AG08395 (cell line): ENCODE data around the gene NPRL2.
A peak's percentile ranks its signal among the peaks of the same experiment; 100 is the strongest.

Experiments
- DNase-seq: peaks from one replicate; pipeline ENCODE4 v3.0.0; 2012; ENCODE audit warnings: mixed read lengths, low spot score

Gene NPRL2

GRCh38 chr3:50347187-50347813 lies 3.3 kb downstream of the NPRL2 start:
- DNase-seq, result peak; percentile 67

- peak; percentile 94 for DNase-seq
Measured at GRCh38 chr3:50345586-50346234, 4.9 kb downstream of the NPRL2 start, which contains the start of gene ZMYND10. TSS of gene ZMYND10 (minus strand) at chr3:50345732. CDS start at chr3:50345579, 153 bp downstream.

- no peak for DNase-seq
Measured at GRCh38 chr3:50345008-50345407, 5.6 kb downstream of the NPRL2 start.

GRCh38 chr3:50342813-50343633 lies 7.6 kb downstream of the NPRL2 start:
- no peak for DNase-seq

GRCh38 chr3:50341996-50342650 lies 8.5 kb downstream of the NPRL2 start:
- no peak for DNase-seq

GRCh38 chr3:50341537-50341936 lies 9.0 kb downstream of the NPRL2 start:
- DNase-seq, result no peak

- DNase-seq, result peak; percentile 79
Measured at GRCh38 chr3:50340448-50341329, 9.9 kb downstream of the NPRL2 start, which contains the start of gene RASSF1. TSS of gene RASSF1 (minus strand) at chr3:50340836. CDS start at chr3:50340805, 31 bp downstream.

GRCh38 chr3:50340147-50340447 lies 10.5 kb downstream of the NPRL2 start:
- no peak for DNase-seq

GRCh38 chr3:50339485-50340146 lies 11.0 kb downstream of the NPRL2 start:
- peak; percentile 51 for DNase-seq

- no peak for DNase-seq
Measured at GRCh38 chr3:50338965-50339364, 11.6 kb downstream of the NPRL2 start.

- peak; percentile 99 for DNase-seq
Measured at GRCh38 chr3:50337175-50337861, 13.3 kb downstream of the NPRL2 start.

- peak; percentile 33 for DNase-seq
Measured at GRCh38 chr3:50336452-50337174, 14.0 kb downstream of the NPRL2 start.

- no peak for DNase-seq
Measured at GRCh38 chr3:50334339-50335075, 16.1 kb downstream of the NPRL2 start.

- peak; percentile 52 for DNase-seq
Measured at GRCh38 chr3:50333744-50334328, 16.7 kb downstream of the NPRL2 start.

GRCh38 chr3:50331364-50331907 lies 19.1 kb downstream of the NPRL2 start:
- DNase-seq, result no peak

- DNase-seq, result no peak
Measured at GRCh38 chr3:50330330-50330729, 20.2 kb downstream of the NPRL2 start.

GRCh38 chr3:50327943-50328691 lies 22.5 kb downstream of the NPRL2 start, which contains the start of gene TUSC2:
TSS of gene TUSC2 (minus strand) at chr3:50328223. CDS start at chr3:50328099, 124 bp downstream.
- peak; percentile 98 for DNase-seq
